HepG2 (cell line): Measurements from ENCODE around the gene LSM2. TPM values are rescaled to one million over a fixed set of nuclear protein-coding genes. Genes with fewer than 3 reads are reported as not detected.

Experiments used
- ATRX ChIP-seq: sonication (generic); formaldehyde crosslinking; IDR thresholded peaks from 2 replicates; pipeline ENCODE4 v1.4.0; 2020; ENCODE audit warnings: missing genetic modification reagents, borderline replicate concordance
- HDAC1 ChIP-seq: sonication (generic); formaldehyde crosslinking; IDR thresholded peaks from 2 replicates; pipeline ENCODE4 v1.5.1; 2020; ENCODE audit warnings: mild to moderate bottlenecking, missing genetic modification reagents
- HDAC6 ChIP-seq: fragments of 200-600 bp; sonication (generic); IDR thresholded peaks from 2 replicates; pipeline ENCODE4 v1.7.0; 2017; ENCODE audit warnings: mild to moderate bottlenecking, antibody characterized with exemption, low read length, low read depth
- NCOA1 ChIP-seq: sonication (generic); formaldehyde crosslinking; IDR thresholded peaks from 2 replicates; pipeline ENCODE4 v1.9.0; 2021; ENCODE audit warnings: missing genetic modification reagents
- NCOA2 ChIP-seq: sonication (generic); formaldehyde crosslinking; IDR thresholded peaks from 2 replicates; pipeline ENCODE4 v1.8.0; 2022; ENCODE audit warnings: inconsistent platforms
- SP4 ChIP-seq: sonication (generic); formaldehyde crosslinking; IDR thresholded peaks from 2 replicates; pipeline ENCODE4 v1.8.1; 2023; ENCODE audit warnings: mild to moderate bottlenecking, missing genetic modification reagents
- TBX3 ChIP-seq: fragments of 450-650 bp; IDR thresholded peaks from 2 replicates; pipeline ENCODE4 v1.6.1; 2017; ENCODE audit warnings: antibody characterized with exemption, mild to moderate bottlenecking, inconsistent platforms, borderline replicate concordance
- ZFP36 ChIP-seq: fragments of 150-350 bp; IDR thresholded peaks from 2 replicates; pipeline ENCODE4 v1.6.1; 2018; ENCODE audit warnings: borderline replicate concordance, low read length, low read depth; ENCODE audit not compliant: partially characterized antibody
- ZNF33A ChIP-seq: sonication (generic); formaldehyde crosslinking; IDR thresholded peaks from 2 replicates; pipeline ENCODE4 v1.5.1; 2020; ENCODE audit warnings: missing genetic modification reagents, mild to moderate bottlenecking, moderate library complexity, borderline replicate concordance
- ZNF441 ChIP-seq: sonication (generic); formaldehyde crosslinking; IDR thresholded peaks from 2 replicates; pipeline ENCODE4 v1.7.0; 2021; ENCODE audit warnings: missing genetic modification reagents, borderline replicate concordance
- ZNF652 ChIP-seq: IDR thresholded peaks from 2 replicates; pipeline ENCODE4 v1.6.1; 2016; ENCODE audit warnings: low read depth, borderline replicate concordance
- ZNF773 ChIP-seq: sonication (generic); formaldehyde crosslinking; IDR thresholded peaks from 2 replicates; pipeline ENCODE4 v1.4.0; 2020; ENCODE audit warnings: missing genetic modification reagents, borderline replicate concordance
- polyA plus RNA-seq, 8 experiments: library from polyadenylated mRNA; depleted of rRNA in 3 of 8; stranded (reverse) in 7 of 8; unstranded in 1 of 8; fragments of >200 nt; fragmentation: Illumina TruSeq in 4 of 8; extraction: Trizol in 4 of 8; gene quantifications; 2 replicates each; pipeline versions ENCODE4 v1.2.1 to v1.2.3, GENCODE V29; 2011 to 2016; ENCODE audit warnings: low read depth in 4 of 8, missing spikeins in 1 of 8, mixed read lengths in 1 of 8; ENCODE audit not compliant: insufficient read depth in 1 of 8
- total RNA-seq, 5 experiments: library from RNA; depleted of rRNA; stranded (reverse); fragments of >200 nt; fragmentation: Illumina TruSeq; extraction: Trizol; gene quantifications; 2 replicates each; pipeline ENCODE4 v1.2.3, GENCODE V29; 2016; ENCODE audit warnings: low read depth in 1 of 5
- TF ChIP-seq, protein P1 (sequence below): IDR thresholded peaks from 2 replicates; pipeline ENCODE4 v1.6.1; 2012; ENCODE audit warnings: low read length, improper control_type of control experiment
- TF ChIP-seq, protein P2 (sequence below): sonication (generic); formaldehyde crosslinking; IDR thresholded peaks from 2 replicates; pipeline ENCODE4 v1.5.0; 2020; ENCODE audit warnings: missing genetic modification reagents, mild to moderate bottlenecking, borderline replicate concordance
- TF ChIP-seq, protein P3 (sequence below): sonication (generic); formaldehyde crosslinking; IDR thresholded peaks from 2 replicates; pipeline ENCODE4 v1.4.0; 2020; ENCODE audit warnings: missing genetic modification reagents
- TF ChIP-seq, protein P4 (sequence below): sonication (generic); formaldehyde crosslinking; IDR thresholded peaks from 2 replicates; pipeline ENCODE4 v1.4.0; 2020; ENCODE audit warnings: low read depth, mild to moderate bottlenecking, missing genetic modification reagents

Gene LSM2
- total and polyA plus RNA-seq, 2 of the 13 experiments (the other 11 are each of a cell fraction or from before 2014, with no cell fraction given) = 69.4 to 90.5 TPM

DNA sequence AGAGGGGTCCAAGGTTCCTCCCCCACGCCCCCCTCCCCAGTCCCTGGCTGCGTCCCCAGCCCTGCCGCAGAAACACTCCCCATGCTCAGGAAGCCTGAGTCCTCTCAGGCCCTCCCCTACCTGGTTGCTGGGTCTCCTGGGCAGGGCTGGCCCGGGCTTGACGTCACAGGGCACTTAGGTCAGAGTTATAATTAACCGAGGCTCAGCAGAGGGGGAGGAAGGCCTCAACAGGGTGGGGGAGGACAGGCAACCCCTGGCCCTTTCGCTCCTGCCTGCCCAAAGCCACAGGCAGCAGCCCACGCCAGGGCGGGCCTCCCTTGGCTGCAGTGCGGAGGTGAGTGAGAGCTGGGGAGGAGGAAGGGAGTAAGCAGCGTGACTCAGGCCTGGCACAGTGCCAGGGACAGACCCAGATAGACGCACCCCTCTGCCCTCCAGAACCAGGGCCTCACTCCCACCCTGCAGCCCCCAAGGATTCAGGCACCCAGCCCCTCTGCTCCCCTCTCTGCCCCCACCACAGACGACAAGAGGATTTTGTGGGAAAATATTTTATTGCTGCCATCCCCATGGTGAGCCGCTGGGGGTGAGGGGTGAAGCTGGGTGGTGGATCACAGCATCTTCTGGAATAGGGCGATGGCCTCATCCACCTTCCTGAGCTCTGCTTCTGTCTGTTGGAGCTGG, 29.6 kb downstream of the LSM2 start, which contains the start of gene VWA7 (continued):
- no peak for TF ChIP-seq NCOA1
- TF ChIP-seq ATRX (CRISPR knock-in tag) = no peak; the same call in 1 of the 2 replicates
- TF ChIP-seq, protein P1, sequence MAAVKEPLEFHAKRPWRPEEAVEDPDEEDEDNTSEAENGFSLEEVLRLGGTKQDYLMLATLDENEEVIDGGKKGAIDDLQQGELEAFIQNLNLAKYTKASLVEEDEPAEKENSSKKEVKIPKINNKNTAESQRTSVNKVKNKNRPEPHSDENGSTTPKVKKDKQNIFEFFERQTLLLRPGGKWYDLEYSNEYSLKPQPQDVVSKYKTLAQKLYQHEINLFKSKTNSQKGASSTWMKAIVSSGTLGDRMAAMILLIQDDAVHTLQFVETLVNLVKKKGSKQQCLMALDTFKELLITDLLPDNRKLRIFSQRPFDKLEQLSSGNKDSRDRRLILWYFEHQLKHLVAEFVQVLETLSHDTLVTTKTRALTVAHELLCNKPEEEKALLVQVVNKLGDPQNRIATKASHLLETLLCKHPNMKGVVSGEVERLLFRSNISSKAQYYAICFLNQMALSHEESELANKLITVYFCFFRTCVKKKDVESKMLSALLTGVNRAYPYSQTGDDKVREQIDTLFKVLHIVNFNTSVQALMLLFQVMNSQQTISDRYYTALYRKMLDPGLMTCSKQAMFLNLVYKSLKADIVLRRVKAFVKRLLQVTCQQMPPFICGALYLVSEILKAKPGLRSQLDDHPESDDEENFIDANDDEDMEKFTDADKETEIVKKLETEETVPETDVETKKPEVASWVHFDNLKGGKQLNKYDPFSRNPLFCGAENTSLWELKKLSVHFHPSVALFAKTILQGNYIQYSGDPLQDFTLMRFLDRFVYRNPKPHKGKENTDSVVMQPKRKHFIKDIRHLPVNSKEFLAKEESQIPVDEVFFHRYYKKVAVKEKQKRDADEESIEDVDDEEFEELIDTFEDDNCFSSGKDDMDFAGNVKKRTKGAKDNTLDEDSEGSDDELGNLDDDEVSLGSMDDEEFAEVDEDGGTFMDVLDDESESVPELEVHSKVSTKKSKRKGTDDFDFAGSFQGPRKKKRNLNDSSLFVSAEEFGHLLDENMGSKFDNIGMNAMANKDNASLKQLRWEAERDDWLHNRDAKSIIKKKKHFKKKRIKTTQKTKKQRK = no peak
- TF ChIP-seq, protein P2, sequence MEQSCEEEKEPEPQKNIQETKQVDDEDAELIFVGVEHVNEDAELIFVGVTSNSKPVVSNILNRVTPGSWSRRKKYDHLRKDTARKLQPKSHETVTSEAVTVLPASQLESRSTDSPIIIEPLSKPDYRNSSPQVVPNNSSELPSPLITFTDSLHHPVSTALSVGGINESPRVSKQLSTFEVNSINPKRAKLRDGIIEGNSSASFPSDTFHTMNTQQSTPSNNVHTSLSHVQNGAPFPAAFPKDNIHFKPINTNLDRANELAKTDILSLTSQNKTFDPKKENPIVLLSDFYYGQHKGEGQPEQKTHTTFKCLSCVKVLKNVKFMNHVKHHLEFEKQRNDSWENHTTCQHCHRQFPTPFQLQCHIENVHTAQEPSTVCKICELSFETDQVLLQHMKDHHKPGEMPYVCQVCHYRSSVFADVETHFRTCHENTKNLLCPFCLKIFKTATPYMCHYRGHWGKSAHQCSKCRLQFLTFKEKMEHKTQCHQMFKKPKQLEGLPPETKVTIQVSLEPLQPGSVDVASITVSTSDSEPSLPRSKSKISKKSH = no peak
- TF ChIP-seq ZNF773 (CRISPR knock-in tag) = no peak
- 0 out of 2 replicates have a peak, but pooled peaks have one; percentile 47 for TF ChIP-seq ZNF441 (CRISPR knock-in tag)
- TF ChIP-seq NCOA2 (CRISPR knock-in tag) = peak; percentile 65
- TF ChIP-seq ZNF652 = 0 out of 2 replicates have a peak, but pooled peaks have one; percentile 18
- peak; percentile 64 for TF ChIP-seq HDAC1
- TF ChIP-seq HDAC6 = no peak
- TF ChIP-seq ZNF33A (CRISPR knock-in tag) = no peak
- TF ChIP-seq, protein P3, sequence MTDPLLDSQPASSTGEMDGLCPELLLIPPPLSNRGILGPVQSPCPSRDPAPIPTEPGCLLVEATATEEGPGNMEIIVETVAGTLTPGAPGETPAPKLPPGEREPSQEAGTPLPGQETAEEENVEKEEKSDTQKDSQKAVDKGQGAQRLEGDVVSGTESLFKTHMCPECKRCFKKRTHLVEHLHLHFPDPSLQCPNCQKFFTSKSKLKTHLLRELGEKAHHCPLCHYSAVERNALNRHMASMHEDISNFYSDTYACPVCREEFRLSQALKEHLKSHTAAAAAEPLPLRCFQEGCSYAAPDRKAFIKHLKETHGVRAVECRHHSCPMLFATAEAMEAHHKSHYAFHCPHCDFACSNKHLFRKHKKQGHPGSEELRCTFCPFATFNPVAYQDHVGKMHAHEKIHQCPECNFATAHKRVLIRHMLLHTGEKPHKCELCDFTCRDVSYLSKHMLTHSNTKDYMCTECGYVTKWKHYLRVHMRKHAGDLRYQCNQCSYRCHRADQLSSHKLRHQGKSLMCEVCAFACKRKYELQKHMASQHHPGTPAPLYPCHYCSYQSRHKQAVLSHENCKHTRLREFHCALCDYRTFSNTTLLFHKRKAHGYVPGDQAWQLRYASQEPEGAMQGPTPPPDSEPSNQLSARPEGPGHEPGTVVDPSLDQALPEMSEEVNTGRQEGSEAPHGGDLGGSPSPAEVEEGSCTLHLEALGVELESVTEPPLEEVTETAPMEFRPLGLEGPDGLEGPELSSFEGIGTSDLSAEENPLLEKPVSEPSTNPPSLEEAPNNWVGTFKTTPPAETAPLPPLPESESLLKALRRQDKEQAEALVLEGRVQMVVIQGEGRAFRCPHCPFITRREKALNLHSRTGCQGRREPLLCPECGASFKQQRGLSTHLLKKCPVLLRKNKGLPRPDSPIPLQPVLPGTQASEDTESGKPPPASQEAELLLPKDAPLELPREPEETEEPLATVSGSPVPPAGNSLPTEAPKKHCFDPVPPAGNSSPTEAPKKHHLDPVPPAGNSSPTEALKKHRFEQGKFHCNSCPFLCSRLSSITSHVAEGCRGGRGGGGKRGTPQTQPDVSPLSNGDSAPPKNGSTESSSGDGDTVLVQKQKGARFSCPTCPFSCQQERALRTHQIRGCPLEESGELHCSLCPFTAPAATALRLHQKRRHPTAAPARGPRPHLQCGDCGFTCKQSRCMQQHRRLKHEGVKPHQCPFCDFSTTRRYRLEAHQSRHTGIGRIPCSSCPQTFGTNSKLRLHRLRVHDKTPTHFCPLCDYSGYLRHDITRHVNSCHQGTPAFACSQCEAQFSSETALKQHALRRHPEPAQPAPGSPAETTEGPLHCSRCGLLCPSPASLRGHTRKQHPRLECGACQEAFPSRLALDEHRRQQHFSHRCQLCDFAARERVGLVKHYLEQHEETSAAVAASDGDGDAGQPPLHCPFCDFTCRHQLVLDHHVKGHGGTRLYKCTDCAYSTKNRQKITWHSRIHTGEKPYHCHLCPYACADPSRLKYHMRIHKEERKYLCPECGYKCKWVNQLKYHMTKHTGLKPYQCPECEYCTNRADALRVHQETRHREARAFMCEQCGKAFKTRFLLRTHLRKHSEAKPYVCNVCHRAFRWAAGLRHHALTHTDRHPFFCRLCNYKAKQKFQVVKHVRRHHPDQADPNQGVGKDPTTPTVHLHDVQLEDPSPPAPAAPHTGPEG (CRISPR knock-in tag) = no peak
- TF ChIP-seq SP4 = peak; percentile 35; the same call in 1 of the 2 replicates
- TF ChIP-seq ZFP36 = no peak
- TF ChIP-seq, protein P4, sequence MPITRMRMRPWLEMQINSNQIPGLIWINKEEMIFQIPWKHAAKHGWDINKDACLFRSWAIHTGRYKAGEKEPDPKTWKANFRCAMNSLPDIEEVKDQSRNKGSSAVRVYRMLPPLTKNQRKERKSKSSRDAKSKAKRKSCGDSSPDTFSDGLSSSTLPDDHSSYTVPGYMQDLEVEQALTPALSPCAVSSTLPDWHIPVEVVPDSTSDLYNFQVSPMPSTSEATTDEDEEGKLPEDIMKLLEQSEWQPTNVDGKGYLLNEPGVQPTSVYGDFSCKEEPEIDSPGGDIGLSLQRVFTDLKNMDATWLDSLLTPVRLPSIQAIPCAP (CRISPR knock-in tag) = no peak
- TF ChIP-seq TBX3 = no peak
